ENCODE data around the gene MIAT.

GRCh38 chr22:26670459-26670858 lies 13.1 kb downstream of the MIAT start:
- TF ChIP-seq GATA2 (IDR thresholded peaks at IDR 0.05; ENCODE audit: low read depth, low read length): no peak
- TF ChIP-seq GATA3 (IDR thresholded peaks at IDR 0.05; ENCODE audit: low read depth, low read length): no peak

Data from SH-SY5Y (cell line).